Prostate gland (tissue), 2 donors: ENCODE measurements around the gene AFF1.

ENCODE experiments used
- CTCF ChIP-seq, 4 experiments: fragments of 200-600 bp in 2 of 4; fragments of 450-650 bp in 2 of 4; sonication (generic) in 2 of 4; IDR thresholded peaks; 1 replicate in 3 of 4; 2 replicates in 1 of 4; pipeline ENCODE4 v1.5.1; 2016 to 2019; ENCODE audit warnings: antibody characterized with exemption in 4 of 4, mild to moderate bottlenecking in 2 of 4, moderate library complexity in 2 of 4
- POLR2A ChIP-seq: fragments of 450-650 bp; IDR thresholded peaks from one replicate; pipeline ENCODE4 v1.6.1; 2016; ENCODE audit warnings: antibody characterized with exemption, mild to moderate bottlenecking
- POLR2AphosphoS5 ChIP-seq: sonication (generic); formaldehyde crosslinking; IDR thresholded peaks from one replicate; pipeline ENCODE4 v1.6.1; 2017; ENCODE audit warnings: antibody characterized with exemption

- TF ChIP-seq CTCF (IDR thresholded peaks at IDR 0.05) (no peak), POLR2A (no peak), POLR2AphosphoS5 (no peak)
These were observed 41.7 kb upstream of the AFF1 start for GRCh38 chr4:86893136-86893535.
